Measurements from ENCODE around the gene SYT15.
"Not testable (repeated sequence)": the region's sequence is repeated elsewhere in the genome, so short reads cannot be mapped to it uniquely, and the experiment has no call there.

SYT15 gene

DNA sequence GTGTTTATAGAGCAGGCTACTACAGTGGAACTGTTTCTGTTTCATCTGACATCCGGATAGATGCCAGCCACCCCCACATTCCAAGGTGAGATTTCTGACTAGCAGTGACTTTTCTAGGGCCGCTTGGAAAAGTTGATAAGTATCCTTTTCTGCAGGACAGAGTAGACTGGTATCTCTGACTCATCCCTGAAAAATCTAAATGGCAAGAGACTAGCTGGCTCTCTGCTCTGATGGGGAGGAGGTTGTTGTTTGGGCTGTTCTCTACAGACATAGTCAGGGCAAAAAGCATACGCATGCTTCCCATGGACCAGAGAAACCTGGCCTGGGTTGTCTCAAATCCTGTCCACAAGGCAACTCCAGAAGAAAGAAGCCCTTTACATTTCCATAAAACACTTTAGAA lies 10.7 kb downstream of the SYT15 start:
- not testable (repeated sequence) for DNase-seq (ENCODE audit: low spot score)

GRCh38 chr10:46591053-46591452 lies 12.1 kb downstream of the SYT15 start:
- not testable (repeated sequence) for DNase-seq (ENCODE audit: low spot score)

DNA sequence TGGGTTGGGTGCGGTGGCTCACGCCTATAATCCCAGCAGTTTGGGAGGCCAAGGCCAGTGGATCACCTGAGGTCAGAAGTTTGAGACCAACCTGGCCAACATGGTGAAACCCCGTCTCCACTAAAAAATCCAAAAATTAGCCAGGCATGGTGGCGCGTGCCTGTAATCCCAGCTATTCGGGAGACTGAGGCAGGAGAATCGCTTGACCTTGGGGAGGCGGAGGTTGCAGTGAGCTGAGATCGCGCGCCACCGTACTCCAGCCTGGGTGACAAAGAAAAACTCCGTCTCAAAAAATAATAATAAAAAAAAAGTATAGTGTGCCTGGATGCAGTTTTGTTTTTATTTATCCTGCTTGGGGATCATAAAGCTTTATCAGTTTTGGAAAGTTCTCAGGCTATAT lies 14.4 kb downstream of the SYT15 start:
- not testable (repeated sequence) for DNase-seq (ENCODE audit: low spot score)

DNA sequence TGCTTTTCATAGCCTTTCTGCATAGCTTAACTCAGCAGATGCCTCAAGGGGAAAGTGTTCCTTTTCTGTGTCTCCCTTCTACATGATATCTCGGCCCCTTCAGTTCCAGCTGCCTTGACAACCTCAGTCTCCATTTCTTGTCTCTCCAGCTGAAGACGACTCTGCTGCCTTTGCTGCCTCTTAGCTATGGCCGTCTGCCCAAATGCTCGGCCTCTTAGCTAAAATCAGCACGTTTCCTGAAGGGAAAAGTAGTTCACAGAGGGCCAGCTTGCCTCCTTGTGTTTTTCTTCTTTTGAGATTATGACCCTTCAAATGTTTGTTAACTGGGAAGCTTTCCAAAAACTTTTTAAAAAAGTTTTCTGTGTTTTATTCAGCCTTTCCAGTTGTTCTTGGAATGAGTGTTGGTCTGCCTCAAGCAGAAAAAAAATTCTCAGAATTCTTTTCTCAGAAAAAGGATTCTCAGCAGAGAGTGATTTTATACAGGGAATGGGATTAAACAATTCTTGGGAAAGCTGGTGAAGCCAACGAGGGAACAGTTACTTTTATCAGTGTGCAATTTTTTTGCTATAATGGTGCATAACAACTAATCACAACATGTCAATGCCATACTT lies 15.6 kb downstream of the SYT15 start:
- DNase-seq (ENCODE audit: low spot score), result not testable (repeated sequence)

- DNase-seq (ENCODE audit: low spot score), result not testable (repeated sequence)
Measured at GRCh38 chr10:46596570-46596969, 17.6 kb downstream of the SYT15 start.

DNA sequence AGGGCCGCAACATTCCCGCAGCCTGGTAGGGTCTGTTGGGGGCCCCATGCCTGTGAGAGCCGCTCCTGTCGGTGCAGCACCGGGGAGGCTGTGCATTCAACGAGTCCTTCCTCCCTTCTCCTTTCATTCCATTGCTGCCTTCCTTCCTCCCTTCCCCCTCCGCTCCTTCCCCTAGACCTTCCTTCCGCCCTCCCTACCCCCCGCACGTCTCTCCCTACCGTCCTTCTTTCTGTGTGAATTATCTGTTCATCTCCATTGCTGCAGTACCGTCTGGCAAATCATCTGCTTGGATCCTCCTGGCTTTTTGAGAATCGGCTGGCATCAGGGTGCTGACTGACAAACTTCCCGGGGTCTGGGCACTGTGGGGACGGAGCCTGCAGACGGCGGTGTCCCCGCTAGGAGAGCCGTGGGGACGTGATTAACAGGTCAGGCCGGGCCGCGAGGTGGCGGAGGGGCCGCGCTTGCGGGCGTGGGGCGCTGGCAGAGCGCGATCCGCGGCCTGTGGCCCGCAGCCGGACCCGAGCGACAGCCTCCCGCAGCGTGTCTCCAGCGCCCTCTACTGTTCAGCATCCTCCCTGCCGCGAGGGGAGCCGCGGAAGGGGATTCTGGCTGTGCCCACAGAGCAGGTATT lies 18.8 kb downstream of the SYT15 start:
- not testable (repeated sequence) for DNase-seq (ENCODE audit: low spot score)

DNA sequence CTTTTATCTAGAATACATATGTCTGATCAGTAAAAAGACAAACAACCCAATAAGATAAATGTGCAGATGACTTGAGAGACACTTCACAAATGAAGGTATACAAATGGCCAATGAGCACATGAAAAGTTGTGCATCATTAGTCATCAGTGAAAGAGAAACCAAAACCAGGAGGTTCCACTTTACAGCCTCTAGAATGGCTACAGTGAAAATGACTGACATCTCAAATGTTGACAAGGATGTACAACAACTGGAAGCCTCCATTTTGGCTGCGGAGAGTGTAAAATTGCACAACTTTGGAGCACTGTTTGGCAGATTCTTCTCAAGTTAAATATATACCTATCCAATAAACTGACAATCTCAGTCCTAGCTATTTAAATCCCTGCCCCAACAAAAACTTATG lies 21.6 kb downstream of the SYT15 start:
- not testable (repeated sequence) for DNase-seq (ENCODE audit: low spot score)

- DNase-seq (ENCODE audit: low spot score), result not testable (repeated sequence)
Measured at GRCh38 chr10:46615540-46615939, 36.6 kb downstream of the SYT15 start.

- DNase-seq (ENCODE audit: low spot score), result not testable (repeated sequence)
Measured at GRCh38 chr10:46616227-46616626, 37.3 kb downstream of the SYT15 start.

DNA sequence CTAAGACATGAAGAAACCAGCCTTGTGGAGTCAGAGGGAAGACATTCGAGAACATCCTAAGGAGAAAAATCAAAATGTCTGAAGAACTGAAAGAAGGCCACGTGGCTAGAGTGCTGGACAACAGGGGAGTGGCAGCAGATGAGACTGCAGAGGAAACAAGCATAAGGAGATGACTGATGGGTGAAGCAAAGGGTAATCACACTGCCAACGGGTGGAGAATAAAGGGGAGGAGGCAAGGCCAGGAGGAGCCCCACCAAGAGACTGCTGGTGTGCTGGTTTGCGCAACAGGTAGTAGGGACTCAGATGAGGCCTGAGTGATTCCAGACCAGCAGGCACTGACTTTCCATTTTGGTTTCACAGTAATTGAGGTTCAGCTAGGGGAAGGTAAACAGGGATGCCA lies 38.2 kb downstream of the SYT15 start:
- DNase-seq (ENCODE audit: low spot score), result not testable (repeated sequence)

DNA sequence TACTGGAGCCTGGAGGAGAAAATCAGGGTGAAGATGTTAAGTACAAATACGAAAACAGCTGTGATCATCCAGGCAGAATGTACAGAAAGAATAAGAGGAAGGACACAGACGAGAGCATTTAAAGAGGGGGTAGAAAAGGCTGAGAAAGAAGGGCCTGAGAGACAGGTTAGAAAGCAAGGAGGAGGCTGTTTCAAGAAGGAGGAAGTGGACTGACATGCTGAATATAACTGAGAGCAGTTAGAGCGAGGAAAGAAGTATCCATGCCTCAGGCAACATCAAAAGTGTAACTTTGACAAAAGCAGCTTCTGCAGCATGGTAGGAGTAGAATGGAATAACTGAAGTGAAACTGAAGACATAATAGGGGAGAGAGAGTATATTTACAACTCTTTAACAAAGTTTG lies 39.0 kb downstream of the SYT15 start:
- DNase-seq (ENCODE audit: low spot score), result not testable (repeated sequence)

- not testable (repeated sequence) for DNase-seq (ENCODE audit: low spot score)
Measured at GRCh38 chr10:46623899-46624654, 45.1 kb downstream of the SYT15 start.

- not testable (repeated sequence) for DNase-seq (ENCODE audit: low spot score)
Measured at GRCh38 chr10:46629805-46630204, 50.9 kb downstream of the SYT15 start.

- DNase-seq (ENCODE audit: low spot score), result not testable (repeated sequence)
Measured at GRCh38 chr10:46630816-46631215, 51.9 kb downstream of the SYT15 start.

DNA sequence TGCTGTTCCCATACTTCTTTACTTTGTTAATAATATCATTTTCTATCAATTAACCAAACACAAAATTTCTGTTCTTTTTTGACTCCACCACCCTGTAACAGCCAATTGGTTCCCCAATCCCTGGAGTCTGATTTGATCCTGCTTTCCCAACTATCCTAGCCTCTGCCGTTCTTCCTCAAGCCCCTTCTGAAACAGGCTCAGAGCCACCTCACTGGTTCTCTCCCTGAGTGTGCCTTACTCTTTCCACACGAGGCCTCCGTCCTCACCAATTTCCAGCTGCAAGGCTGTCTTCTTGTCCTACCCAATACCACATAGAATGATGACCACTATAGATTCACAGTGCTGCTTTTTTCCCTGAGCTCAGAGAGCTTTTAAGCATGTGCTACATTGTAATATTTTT lies 52.8 kb downstream of the SYT15 start:
- not testable (repeated sequence) for DNase-seq (ENCODE audit: low spot score)

GRCh38 chr10:46634698-46635097 lies 55.8 kb downstream of the SYT15 start:
- DNase-seq (ENCODE audit: low spot score), result not testable (repeated sequence)

DNA sequence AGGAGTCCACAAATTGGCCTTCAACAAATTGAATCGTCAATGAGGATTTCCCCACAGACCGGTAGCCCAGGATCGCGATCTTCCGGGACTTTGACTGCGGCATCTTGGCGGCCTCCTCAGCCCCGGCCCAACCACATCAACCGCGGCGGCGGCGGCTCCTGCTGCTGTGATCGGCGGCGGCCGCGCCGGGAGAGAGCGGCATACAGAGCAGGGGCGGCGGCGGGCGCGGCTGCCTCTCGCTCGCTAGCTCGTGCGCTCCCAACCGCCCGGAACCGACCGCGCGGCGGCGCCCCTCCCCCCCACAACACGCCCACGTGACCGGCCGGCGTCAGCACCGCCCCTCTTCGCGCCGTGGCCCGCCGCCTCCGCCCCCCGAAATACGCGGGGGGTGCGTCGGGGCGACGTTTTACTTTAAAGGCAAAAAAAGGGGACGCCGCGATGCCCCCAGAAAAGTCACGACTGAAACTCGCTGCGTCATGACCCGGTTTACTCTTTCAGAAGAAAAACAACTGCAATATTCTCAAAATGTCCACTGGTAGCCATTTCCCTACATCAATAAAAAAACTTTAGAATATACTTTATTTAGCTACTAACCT lies 56.5 kb downstream of the SYT15 start:
- not testable (repeated sequence) for DNase-seq (ENCODE audit: low spot score)

- DNase-seq (ENCODE audit: low spot score), result not testable (repeated sequence)
Measured at GRCh38 chr10:46640005-46640404, 61.1 kb downstream of the SYT15 start.
